HG02884 (cell line): Measurements from ENCODE around the gene TBCA.
"Not testable (repeated sequence)": the region's sequence is repeated elsewhere in the genome, so short reads cannot be mapped to it uniquely, and the experiment has no call there.

Experiments
- ATAC-seq: cut with Tn5 transposase; IDR thresholded peaks from one replicate; pipeline ENCODE4 v1.9.1; 2021; ENCODE audit warnings: mild to moderate bottlenecking, moderate library complexity; ENCODE audit not compliant: unreplicated experiment

Gene TBCA

DNA sequence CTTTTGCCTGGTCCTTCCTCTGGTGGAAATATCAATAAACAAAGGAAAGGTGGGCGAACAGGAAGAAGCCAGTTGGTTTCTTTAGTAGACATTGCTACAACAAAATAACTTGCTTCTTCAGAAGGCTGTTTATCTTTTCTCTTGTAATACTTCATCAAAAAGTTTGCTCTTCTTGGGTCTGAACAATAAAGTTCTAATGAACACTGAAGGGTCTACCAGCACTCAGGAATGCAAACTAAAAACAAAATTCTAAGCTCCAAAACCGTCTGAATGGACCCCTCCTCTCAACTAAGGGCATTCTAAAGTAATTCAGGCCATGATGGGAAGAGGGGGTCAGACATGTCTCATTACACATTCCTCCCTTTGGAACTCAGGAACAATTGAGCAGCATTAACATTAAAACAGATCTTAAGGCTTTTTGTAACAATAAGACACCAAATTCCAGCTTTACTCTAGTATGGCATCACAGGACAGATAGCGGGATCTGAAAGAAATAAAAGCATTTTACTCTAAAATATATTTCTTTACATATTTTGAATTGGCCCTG lies 2.3 kb downstream of the TBCA start:
- no peak for ATAC-seq

DNA sequence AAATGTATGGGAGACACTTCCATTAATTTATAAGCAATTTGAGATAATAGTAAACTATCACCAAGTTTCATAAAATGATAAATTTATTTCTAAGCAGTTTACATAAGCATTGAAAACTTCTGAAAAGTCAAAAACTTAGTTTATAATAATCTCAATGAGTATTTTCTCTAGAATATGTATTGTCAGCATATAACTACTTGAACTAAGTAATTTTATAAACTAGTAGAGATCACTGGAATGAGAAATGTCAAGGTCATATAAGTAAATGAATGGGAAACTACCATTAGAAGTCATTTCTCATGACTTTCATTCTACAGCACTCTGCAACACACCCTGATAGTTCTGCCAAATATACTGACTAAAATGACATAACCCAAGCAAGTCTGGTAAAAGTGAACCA lies 3.4 kb downstream of the TBCA start:
- ATAC-seq: no peak

DNA sequence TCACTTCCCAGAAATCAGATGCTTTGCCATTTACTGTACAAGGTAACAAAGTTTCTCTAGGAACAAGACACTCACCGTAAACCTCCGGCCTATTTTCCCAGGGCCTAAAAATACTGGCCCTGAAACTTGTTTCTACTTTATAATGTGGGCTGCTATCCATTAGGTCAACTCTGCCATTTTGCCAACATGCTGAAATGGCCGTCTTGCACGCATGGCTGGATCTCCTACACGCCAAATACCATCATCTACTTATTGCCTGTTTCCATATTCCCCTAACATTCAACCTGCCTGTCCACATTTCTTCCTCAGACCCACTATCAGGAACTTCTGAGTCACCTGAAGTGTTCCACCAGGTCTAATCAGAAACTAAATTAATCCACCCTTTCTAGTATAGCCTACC lies 4.7 kb downstream of the TBCA start:
- no peak for ATAC-seq

GRCh38 chr5:77770293-77771005 lies 5.7 kb downstream of the TBCA start:
- no peak for ATAC-seq

- no peak for ATAC-seq
These were observed 7.2 kb downstream of the TBCA start for GRCh38 chr5:77768978-77769377.

DNA sequence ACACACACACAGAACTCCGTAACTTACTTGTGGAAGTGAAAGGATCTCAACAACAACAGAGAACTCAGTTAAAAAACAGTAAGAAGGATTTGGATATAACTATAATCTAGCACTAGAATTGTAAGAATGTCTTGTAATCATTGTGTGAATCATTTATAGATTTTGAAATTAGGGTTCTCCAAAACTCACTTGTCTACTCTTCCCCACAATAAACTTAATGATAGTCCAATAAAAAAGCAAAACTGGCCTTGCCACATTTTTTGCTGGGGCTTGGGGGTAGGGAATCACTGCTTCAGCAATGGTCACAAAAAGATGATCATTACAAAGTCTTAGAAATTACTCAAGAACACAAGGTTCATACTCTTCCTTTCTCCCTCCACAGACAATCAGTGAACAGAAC lies 8.8 kb downstream of the TBCA start:
- no peak for ATAC-seq

DNA sequence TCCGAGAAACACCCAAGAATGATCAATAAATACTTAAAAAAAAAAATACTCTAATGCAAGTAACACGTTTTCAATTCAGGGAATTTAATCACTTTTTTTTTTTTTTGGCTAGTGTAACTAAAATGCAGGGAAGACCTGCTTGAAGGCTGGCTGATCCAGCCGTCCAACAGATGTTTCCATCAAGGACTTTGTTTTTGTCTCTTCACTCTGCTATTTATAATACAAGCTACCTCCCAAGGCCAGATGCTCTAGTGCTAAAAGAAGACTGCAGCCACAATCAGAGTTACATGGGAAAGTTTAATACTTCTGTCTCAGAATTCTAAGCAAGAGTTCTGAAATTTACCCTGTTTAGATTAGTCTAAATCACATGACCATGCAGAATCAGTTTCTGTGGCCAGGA lies 14.5 kb downstream of the TBCA start:
- no peak for ATAC-seq

DNA sequence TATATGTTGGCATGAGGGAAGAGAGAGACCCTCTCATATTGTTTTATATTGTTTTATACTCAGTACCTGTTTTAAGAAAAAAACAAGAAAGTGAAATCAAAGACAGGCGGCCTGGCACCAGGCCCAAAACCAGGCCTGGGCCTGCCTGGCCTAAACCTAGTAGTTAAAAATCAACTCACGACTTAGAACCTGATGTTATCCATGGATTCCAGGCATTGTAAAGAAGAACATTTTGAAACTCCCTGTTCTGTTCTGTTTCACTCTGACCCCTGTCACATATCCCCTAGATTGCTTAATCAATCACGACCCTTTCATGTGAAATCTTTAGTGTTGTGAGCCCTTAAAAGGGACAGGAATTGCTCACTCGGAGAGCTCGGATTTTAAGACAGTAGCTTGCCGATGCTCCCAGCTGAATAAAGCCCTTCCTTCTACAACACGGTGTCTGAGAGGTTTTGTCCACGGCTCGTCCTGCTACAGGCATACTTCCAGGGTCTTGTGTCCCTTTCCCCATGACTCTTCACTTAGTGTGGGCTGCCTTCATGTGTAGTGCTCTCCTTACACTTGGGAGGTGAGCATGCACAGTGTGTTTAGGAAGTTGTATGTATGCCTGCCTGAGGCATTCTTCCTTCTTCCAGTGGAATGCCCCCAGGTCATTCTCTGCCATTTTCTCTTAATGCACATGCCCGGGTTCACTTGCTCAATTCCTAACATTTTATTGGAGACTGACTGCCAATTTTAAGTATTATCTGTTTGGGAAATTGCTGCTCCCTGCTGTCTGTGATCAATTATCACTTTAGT lies 17.8 kb downstream of the TBCA start:
- ATAC-seq: no peak

GRCh38 chr5:77751328-77752023 lies 24.7 kb downstream of the TBCA start:
- ATAC-seq: no peak

DNA sequence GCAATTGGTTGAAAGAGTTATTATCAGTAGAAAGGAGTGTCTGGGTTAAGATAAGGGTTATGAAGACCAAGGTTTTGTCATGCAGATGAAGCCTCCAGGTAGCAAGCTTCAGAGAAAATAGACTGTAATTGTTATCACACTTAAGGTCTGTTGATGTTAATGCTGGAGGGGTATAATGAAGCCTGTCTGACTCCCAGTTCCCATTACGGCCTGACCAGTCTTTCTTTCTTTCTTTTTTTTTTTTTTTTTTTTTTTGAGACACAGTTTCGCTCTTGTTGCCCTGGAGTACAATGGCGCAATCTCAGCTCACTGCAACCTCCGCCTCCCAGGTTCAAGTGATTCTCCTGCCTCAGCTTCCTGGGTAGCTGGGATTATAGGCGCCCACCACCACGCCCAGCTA lies 25.2 kb downstream of the TBCA start:
- not testable (repeated sequence) for ATAC-seq

- no peak for ATAC-seq
These were observed 28.0 kb downstream of the TBCA start for GRCh38 chr5:77748160-77748559.

- ATAC-seq: no peak
These were observed 32.0 kb downstream of the TBCA start for GRCh38 chr5:77744116-77744515.

DNA sequence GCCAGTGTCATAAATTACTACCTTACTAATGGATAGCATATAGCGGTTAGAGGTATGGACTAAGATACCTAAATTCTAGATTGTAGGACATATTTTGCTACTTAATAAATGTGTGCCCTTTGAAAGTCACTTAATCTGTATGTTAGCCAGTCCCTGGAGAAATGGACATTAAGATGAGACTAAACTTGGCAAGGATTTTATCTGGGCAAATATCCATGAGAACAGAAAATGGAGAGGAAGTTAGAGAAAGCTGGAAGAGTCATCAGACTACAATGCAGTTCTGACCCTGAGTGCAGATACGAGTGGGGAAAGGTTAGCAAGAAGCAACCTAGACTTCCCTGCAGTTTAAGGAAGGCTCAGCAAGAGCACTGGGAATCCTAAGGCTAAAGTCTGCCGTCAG lies 33.0 kb downstream of the TBCA start:
- ATAC-seq: no peak

DNA sequence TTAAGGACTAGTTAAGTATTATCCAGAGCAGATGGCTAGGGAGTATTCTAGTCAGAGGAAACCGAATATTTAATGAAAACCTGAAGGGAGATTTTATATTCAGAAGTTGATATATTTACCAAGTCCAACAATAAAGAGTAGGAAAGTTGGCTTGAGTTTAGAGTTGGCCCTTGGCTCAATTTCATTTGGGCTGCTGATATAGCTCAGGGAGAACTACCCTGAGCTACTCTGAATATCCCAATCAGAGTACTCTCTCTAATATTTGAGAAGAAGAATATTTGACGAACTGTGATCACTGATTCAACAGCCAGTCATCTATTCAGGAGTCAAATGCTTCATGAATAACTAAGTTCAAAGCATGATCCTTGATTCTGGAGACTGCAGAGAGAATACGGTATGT lies 34.5 kb downstream of the TBCA start:
- ATAC-seq: no peak

DNA sequence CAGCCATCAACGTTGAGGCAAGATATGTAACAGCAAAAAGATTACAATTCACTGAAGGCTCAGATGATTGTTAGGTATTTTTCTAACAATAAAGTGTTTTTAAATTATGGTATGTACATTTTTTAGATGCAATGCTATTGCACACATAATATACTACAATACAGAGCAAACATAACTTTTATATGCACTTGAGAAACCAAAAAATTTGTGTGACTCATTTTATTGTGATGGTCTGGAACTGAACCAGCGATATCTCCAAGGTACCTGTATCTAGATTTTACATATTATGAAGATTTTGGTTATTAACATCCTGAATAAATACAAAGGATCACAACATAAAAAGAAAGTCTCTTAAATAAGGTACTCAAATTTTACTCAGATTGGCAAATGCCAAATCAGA lies 41.3 kb downstream of the TBCA start:
- ATAC-seq: no peak

GRCh38 chr5:77733130-77733529 lies 43.0 kb downstream of the TBCA start:
- ATAC-seq: no peak

GRCh38 chr5:77727190-77727589 lies 48.9 kb downstream of the TBCA start:
- no peak for ATAC-seq

DNA sequence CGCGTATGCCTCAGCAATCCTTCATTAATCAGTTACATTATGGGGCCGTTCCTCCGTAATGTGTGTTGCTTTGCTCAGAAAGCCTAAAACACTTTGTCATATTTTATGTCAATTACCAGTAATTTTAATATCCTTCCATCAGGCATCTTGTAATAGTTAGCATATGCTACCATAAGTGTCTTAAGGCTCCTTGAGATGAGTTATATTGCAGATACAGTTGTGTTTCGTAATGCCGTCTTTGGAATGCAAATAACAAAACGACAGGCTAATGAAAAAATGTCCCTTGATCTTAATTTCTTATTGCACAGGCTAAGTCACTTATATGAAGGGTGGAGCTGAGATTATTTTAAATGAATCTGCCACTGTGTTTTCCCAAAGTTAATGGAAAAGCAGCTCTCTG lies 50.5 kb downstream of the TBCA start:
- ATAC-seq: no peak

GRCh38 chr5:77724934-77725333 lies 51.2 kb downstream of the TBCA start:
- no peak for ATAC-seq

GRCh38 chr5:77719666-77720363 lies 56.3 kb downstream of the TBCA start:
- no peak for ATAC-seq
